ENCODE measurements around the gene EMC9.

GRCh38 chr14:24123424-24124417 lies 17.7 kb downstream of the EMC9 start:
- TF ChIP-seq, protein P1, sequence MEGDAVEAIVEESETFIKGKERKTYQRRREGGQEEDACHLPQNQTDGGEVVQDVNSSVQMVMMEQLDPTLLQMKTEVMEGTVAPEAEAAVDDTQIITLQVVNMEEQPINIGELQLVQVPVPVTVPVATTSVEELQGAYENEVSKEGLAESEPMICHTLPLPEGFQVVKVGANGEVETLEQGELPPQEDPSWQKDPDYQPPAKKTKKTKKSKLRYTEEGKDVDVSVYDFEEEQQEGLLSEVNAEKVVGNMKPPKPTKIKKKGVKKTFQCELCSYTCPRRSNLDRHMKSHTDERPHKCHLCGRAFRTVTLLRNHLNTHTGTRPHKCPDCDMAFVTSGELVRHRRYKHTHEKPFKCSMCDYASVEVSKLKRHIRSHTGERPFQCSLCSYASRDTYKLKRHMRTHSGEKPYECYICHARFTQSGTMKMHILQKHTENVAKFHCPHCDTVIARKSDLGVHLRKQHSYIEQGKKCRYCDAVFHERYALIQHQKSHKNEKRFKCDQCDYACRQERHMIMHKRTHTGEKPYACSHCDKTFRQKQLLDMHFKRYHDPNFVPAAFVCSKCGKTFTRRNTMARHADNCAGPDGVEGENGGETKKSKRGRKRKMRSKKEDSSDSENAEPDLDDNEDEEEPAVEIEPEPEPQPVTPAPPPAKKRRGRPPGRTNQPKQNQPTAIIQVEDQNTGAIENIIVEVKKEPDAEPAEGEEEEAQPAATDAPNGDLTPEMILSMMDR (optimal IDR thresholded peaks at IDR 0.05 in 1 of 3, IDR thresholded peaks at IDR 0.05 in 1 of 3, conservative IDR thresholded peaks at IDR 0.05 in 1 of 3; ENCODE audit: extremely low read depth in 1 of 3, insufficient read depth in 2 of 3, low read length in 3 of 3) = no peak
- TF ChIP-seq EZH2 (IDR thresholded peaks at IDR 0.05; ENCODE audit: low read length) = no peak
